GM18870 (cell line): Measurements from ENCODE around the gene DIAPH3.
A peak's percentile ranks its signal among the peaks of the same experiment; 100 is the strongest.

Experiments used
- ATAC-seq: cut with Tn5 transposase; IDR thresholded peaks from one replicate; pipeline ENCODE4 v1.9.1; 2021; ENCODE audit warnings: moderate library complexity; ENCODE audit not compliant: unreplicated experiment

DIAPH3 gene

DNA sequence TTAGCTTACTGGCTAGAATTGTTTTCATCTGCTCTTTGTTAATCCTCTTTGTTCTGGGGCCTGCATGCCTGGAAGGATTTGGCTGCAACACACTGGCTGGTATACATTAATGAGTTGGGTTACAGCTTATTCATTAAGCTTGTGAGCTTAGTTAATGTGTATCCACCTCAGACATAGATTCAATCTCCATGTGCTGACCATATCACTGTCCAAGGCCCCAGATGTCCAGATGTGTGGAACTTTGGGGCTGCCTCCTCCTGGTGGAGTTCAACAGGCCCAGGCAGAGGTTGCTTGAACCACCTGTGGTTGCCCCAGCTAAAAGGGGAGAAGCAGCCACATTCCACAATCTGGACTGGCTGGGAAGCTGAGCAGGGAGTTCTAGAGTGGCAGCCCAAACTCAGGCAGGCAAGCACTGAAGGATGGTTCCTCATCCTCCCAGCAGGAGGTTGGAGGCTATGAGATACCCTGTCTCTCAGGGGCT lies 5.4 kb downstream of the DIAPH3 start:
- peak; percentile 41 for ATAC-seq

DNA sequence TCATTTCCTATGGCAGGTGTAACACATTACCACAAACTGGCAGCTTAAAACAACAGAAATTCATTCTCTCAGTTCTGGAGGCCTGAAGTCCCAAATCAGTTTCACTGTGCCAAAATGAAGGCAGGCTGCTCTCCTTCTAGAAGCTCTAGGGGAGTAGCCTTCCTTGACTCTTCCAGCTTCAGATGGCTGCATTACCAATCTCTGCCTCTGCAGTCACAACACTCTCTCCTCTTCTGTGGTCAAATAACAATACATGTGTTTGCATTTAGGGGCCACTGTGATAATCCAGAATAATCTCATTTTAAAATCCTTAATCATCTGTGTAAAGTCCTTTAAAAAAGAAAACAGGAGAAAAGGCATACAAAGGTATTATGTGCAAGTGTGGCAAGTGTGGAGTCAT lies 7.8 kb downstream of the DIAPH3 start:
- no peak for ATAC-seq

DNA sequence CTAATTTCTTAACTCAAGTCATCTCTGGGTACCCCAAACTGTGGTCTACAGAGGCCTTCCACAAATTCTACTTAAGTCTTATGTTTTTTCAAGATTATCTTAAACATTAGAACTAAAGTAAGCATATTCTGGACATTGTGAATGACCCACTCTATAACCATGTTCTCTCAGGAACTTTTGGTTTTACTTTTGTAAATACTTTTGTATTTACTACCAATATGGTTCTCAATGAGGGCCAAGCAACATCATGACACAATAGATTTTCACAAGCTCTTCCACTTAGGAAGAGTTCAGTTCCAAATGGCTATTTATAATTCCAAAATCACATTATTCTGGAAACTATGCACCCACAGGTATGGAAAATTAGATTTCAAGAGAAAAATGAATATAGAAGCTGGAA lies 10.8 kb downstream of the DIAPH3 start:
- peak; percentile 41 for ATAC-seq

DNA sequence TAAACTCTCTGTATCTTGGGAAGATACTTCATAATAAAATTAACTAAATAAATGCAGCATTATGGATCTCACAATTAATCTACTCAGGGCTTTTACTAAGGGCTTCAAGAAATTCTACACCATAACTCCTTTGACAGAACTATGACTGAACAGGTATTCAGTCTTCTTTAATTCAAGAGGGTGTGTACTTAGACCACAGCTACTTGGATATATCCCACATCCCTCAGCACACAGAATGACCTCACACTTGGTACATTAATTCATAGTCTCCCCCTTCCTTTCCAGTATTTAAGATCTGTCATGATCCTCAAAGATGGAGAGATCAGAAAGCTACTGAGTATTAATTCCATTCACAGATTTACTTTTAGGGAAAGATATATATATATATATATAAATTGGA lies 11.6 kb downstream of the DIAPH3 start:
- no peak for ATAC-seq

DNA sequence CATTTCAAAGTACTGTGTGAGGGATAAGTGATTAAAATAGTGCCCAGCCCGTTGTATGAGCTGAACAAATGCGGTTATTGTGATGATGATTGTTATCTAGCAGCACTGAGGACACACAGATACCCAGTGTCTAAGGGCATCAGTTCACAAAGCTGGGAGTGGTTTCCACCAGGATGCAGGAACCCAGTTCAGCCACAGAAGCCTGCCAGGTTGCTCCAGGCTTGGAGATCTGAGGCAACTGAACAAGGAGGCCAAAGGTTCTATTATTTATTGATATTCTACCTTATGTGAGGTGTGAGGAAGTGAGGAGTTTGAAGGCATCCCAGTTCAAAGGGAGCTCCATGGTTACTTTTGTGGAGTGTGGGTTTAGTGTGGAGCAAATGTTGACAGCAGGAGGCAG lies 13.2 kb downstream of the DIAPH3 start:
- no peak for ATAC-seq

DNA sequence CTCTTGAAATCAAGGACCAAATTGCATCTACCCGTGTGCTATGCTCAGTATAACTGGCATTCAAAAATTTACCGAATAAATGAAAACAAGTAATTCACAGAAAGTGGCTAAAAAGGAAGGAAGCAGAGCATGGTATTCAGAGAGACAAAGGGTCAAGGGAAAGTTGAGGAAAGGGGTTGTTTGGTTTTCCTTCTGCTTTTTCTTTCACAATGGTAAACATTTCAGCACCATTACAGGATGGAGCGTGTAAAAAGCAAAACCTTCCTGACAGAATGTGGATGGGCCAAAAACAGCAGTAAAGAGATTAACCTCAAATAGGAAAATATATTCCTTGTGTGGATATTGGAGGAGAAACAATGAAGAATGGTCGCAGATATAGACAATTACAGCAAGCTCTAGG lies 14.8 kb downstream of the DIAPH3 start:
- ATAC-seq: peak; percentile 43

DNA sequence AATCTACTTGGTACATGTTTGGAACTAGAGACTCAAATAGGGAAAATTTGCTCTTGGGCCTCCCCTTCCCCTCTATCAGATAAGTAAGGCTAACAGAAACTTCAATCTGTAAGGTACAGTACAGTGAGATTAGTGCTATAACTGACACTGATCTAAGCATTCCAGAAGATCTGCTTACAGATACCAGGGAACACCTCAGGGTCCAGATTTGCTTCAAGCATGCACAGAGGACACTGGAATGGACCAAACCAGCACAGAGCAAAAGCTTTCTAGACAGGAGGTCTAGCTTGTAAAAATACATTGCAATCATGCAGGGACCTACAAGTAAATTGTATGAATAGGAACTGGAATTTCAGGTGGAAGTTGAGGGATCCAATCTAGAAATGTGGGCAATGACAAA lies 16.4 kb downstream of the DIAPH3 start:
- ATAC-seq: no peak

DNA sequence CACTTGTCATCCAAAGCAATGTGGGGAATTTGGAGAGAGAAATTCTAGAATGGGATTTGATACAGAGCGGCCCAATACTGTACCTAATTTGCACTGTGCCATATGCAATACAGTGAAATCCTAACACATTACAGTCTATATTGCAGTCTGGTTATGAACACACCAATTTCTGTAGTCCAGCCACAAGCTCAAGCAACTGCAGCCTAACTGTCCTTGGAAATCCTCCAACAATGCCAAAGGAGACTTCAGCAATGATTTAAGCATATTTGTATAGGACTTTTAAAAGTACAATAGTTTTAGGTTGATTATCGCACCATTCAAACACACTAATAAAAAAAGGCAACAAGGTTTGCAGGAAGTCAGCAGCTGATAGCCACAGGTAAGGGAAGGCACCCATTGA lies 17.3 kb downstream of the DIAPH3 start:
- no peak for ATAC-seq

DNA sequence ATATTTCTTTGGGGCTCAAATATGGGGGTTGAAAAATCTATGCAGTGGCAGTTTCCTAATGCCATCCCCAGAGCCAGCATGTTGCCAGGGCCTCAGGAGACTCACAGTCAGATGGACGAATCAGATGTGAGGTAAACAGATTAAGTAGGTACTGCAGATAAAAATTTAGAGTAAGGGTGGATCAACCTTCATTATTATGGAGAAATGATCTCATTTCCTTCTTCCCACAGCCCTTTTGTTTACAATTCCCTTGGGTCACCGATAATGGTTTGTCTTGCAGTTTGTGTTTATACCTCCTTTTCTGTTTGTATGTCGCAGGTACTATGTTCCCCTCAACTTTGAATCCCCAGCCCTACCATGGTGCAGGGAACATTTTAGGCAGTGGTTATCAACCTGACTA lies 20.0 kb downstream of the DIAPH3 start:
- ATAC-seq: no peak

DNA sequence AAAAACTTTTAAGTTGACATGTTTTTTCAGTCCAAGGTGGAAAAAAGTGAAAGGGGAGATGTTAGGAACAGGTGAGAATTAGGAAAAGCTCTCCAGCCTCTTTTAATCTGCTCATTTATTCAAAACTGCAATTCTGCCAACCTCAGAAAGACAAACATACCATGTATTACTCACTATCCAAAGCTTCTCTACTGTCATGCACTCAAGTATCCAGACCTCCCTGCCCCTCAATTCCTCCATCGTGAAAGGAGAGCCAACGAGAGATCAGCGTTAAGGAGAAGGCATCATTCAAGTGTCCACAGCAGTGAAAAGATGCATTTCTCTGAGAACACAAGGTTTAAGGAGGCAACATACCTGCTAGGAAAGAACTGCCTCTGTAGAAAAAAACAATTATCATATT lies 24.5 kb downstream of the DIAPH3 start:
- ATAC-seq: no peak

DNA sequence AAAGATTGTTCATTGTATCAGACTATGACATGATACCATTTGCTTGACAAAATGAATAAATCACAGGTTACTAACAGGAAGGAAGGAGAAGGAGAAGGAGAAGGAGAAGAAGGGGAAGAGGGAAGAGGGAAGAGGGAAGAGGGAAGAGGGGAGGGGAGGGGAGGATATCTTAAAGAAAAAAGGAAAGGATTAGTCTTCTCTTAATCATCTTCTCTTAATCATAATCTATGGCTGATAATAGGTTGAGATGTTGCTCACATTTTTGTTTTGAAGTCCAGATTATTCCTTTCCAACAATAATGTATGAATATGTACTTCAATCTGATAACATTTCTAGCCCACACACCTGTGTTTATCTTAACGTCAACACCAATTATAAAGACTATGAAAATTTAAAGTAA lies 25.1 kb downstream of the DIAPH3 start:
- no peak for ATAC-seq

DNA sequence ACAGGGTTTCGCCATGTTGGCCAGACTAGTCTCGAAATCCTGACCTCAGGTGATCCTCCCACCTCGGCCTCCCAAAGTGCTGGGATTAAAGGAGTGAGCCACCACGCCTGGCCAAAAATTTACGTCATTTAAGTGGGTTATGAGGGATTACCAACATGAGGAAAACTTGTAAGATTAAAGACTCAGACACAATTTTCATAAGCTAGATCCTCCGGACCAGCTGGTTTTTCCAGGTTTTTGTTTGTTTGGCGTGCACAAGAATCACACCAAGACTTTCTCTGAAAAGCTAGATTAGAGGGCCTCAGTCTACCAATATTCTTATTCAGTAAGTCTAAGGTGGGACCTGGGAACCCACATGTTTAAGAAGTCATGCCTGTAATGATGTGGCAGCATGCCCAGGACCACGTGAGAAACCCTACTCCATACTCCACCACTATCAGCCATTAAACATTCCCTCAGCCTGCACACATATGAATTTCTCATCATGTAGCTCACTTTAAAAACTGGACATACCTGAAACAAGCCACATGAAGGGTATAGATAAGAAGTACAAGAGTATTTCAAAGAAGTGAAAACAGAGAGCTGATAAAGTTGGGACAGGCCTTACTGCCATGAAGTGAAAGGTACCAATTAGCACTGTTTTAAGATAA lies 25.7 kb downstream of the DIAPH3 start:
- no peak for ATAC-seq

DNA sequence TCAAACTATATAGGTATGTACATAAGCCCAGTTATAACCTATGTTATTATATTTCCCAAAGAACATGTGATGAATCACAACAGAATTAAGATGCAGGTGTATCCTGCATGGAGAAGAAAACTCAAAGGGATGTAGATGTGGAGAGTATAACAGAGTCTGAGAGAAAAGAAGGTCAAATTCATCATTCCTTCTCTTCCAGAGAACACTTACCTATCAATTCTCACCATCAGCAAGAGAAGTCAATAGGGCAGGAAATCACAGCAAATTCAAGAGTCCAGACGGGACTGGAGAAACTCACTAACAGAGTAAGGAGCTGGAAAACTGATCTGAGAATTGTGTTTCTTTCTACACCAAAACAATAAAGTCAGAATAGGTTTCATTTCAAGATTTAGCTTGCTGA lies 28.4 kb downstream of the DIAPH3 start:
- ATAC-seq: no peak

DNA sequence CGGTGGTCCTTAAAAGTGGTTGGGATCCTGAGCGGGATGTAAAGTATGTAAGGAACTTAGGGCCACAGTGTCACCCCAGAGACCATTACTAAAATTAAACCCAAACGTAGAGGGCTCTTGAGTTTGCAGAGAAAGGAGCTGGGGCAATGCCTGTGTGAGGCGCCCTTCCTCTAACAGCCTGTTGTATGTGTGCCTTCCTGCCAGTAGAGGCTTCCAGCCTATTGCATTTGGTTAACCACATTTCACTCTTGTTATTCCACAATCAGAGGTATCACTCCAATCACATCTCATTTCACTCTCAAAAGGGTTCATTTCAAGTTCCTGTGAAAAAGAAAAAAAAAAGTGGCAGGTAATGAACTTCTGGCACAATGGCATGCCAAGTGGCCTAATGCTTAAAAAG lies 29.4 kb downstream of the DIAPH3 start:
- ATAC-seq: peak; percentile 64

DNA sequence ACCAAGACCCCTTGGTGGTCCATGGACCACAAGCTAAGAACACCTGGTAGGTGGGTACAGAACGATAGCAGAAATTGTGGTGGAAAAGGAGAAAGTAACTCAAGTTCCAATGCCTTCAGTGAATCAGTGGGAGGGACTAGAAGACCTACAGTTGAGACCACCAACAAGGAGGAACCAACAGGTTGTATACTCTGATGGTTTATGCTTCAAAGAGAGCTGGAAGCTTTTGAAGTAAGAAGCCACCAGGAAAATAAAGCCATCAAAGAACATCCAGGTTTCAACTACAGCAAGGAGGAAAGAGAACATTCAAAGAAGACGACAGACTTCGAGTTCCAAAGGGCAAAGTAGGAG lies 42.4 kb downstream of the DIAPH3 start:
- no peak for ATAC-seq

DNA sequence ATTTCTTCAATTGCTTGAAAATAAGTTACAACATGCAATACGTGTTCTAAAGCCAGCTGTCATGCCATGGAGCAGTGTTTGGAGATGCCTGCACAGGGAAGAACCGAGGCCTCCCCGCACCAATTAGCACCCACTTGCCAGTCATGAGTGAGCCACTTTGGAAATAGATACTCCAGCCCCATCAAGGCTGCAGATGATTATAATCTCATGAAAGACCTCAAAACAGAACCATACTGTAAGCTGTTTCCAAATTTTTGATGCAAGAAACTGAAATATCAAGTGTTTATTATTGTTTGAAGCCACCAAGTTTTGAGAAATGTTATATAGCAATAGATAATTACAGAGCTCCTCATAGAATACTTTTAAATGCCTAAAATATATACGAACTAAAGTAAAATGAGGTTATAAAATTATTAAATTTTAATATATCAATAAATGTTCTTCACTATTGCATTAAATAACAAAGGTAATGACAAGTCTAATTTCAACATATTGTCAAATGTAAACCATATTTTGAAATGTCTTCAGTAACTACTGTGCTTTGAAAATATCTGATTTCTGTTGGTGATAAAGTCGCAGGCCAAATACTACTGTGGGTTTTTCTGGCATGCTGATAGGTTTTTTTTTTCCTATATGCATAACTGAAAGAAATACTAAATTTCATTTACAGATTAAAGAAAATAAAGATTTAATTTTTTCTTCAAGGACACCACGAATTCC lies 43.0 kb downstream of the DIAPH3 start:
- ATAC-seq: no peak

DNA sequence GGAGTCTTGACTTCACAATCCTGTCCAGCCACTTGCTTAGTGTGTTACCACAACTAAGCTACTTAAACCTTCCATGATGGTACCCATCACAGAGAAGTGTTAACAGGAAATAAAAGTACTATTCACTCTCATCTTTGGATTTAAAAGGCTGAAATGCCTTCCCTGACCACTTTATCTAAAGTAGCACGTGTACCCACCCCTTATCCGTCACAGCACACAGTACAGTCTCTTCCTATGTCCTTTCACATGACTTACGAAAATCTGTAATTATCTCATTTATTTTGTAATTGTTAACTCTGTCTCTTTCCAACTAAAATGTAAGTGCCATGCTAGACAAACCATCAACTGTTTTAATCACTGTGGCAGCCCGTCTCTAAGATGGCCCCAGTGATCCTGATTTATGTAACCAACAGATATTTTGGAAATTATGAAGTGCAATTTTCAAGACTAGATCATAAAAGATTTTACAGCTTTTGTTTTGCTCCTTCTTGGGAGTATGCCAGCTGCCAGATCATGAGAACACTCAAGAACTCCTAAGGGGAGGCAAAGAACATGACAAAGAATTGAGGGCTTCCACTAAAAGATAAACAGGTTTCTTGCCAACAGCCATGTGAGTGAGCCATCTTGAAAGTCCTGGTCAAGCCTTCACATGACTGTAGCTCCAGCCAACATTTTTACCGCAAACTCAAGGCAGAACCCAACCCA lies 44.9 kb downstream of the DIAPH3 start:
- ATAC-seq: no peak

DNA sequence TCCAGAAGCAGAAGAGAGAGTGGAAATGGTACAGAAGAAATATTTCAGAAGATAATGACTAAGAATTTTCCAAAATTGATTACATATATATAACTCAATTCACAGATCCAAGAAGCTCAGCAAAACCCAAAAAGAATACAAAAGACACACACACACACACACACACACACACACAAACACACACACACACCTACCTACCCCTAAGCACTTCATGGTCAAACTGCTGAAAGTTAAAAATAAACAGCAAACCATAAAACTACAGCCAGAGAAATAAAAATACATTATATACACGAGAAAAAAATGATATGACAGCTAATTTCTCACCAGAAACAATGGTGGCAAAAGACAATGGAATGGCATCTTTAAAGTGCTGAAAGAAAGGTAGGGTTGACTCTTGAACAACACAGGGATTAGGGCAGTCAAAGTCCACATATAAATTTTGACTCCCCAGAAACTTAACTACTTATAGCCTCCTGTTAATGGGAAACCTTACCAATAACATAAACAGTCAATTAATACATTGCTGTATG lies 49.2 kb downstream of the DIAPH3 start:
- ATAC-seq: no peak

DNA sequence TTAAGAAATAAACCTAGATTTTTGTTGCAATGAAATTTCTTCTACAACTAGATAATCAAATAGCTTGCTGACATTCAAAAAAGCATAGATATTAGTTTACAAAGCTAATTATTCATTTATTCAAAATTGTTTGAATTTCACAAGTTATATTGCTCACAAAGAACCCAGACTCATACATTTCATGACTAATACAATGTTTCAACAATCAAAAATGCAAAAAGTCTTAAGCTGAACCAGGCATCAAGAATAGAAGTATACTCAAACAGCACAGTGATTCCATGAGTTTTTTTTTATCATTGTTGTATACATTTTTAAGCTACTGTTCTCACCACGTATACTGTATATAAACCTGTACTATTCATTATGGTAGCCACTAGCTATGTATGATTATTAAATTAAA lies 51.0 kb downstream of the DIAPH3 start:
- ATAC-seq: no peak

DNA sequence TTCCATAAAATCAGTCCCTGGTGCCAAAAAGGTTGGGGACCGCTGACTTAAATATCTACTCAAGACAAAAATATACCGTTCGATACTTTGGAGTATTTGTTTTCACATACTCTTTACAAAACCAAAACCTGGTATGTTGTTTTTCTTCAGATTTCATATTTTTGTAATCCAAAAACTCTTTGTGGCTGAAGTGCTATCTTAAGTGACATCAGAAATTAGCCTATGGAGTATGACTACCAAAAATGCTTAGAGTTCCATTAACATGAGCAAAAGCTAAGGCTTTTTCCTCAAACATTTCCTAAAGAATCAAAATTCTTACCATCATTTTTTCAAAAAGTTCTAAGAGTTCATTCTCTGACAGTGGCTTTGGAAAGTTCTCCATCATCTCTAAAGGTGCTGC lies 52.0 kb downstream of the DIAPH3 start:
- ATAC-seq: no peak

DNA sequence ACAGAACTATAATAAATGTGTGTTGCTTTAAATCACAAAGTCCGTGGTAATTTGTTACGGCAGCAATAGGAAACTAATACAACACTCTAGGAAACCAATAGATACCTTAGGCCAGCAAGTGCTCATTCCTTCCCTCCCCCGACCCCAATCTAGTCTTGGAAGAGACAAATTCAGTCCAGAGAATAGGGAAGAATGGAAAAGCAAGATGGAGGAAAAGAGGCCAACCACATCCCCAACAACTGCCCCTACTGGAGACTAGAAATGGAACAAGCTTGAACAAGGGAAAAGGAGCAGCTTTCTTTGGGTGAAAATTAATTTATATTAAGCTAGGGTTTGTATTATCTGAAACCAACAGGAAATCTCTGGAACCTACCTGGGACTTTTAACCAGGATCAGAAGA lies 54.4 kb downstream of the DIAPH3 start:
- ATAC-seq: no peak

DNA sequence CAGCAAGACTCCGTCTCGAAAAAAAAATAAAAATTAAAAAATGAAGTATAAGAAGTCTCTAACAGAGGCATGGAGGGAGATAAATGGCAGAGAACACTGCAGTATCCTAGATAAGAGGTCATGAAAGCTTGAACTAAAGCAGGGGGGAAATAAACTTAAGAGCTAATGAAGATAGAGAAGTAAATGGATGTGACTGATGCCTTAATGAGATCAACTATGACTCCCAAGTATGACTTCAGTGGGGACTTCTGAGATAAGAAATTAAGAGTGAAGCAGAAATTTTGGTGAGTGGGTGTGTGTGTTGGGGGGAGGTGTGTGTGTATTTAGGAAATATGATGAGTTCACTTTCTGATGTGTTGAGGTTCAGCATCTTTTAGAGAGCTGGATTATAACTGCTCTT lies 55.1 kb downstream of the DIAPH3 start:
- ATAC-seq: no peak
